Measurements from ENCODE around the gene HMGCS2.

- no peak for TF ChIP-seq CTCF (IDR thresholded peaks at IDR 0.05)
- no peak for TF ChIP-seq POLR2AphosphoS5 (IDR thresholded peaks at IDR 0.05)
Observed at GRCh38 chr1:119748040-119748439, 20.7 kb downstream of the HMGCS2 start.

All from upper lobe of left lung (tissue), 4 donors.